Trophoblast cell (in vitro differentiated cells and primary cell): ENCODE data around the gene TGFBR1.
"Not testable (repeated sequence)": the region's sequence is repeated elsewhere in the genome, so short reads cannot be mapped to it uniquely, and the experiment has no call there.

Experiments used
- DNase-seq, 2 donors: peaks; one replicate each; pipeline ENCODE4 v3.0.0-alpha.2; 2016
- H2AFZ ChIP-seq: 2 replicates; pipeline ENCODE4 v1.6.1; 2013; ENCODE audit warnings: low read length, moderate library complexity, mild to moderate bottlenecking; ENCODE audit not compliant: insufficient read depth, poor library complexity
- H2AK5ac ChIP-seq: 2 replicates; pipeline ENCODE4 v1.6.1; 2013; ENCODE audit warnings: mild to moderate bottlenecking, low read length
- H2BK120ac ChIP-seq: 2 replicates; pipeline ENCODE4 v1.6.1; 2013; ENCODE audit warnings: low read length, mild to moderate bottlenecking, moderate library complexity; ENCODE audit not compliant: insufficient read depth, poor library complexity
- H2BK12ac ChIP-seq: 2 replicates; pipeline ENCODE4 v1.6.1; 2013; ENCODE audit warnings: mild to moderate bottlenecking, low read length, moderate library complexity
- H2BK5ac ChIP-seq: 2 replicates; pipeline ENCODE4 v1.6.1; 2013; ENCODE audit warnings: low read length, low read depth, moderate library complexity, mild to moderate bottlenecking; ENCODE audit not compliant: poor library complexity
- H3K14ac ChIP-seq: 2 replicates; pipeline ENCODE4 v1.6.1; 2013; ENCODE audit warnings: mild to moderate bottlenecking, low read length
- H3K18ac ChIP-seq: 2 replicates; pipeline ENCODE4 v1.6.1; 2013; ENCODE audit warnings: mild to moderate bottlenecking, low read length
- H3K23ac ChIP-seq: 2 replicates; pipeline ENCODE4 v1.6.1; 2013; ENCODE audit warnings: low read length
- H3K27ac ChIP-seq: 2 replicates; pipeline ENCODE4 v1.5.1; 2013; ENCODE audit warnings: low read depth, mild to moderate bottlenecking, inconsistent platforms, low read length, moderate library complexity
- H3K27me3 ChIP-seq: 2 replicates; pipeline ENCODE4 v1.6.1; 2013; ENCODE audit warnings: inconsistent platforms, mild to moderate bottlenecking, low read length, moderate library complexity; ENCODE audit not compliant: insufficient read depth
- H3K36me3 ChIP-seq, 2 experiments: 1 replicate in 1 of 2; 2 replicates in 1 of 2; pipeline ENCODE4 v1.6.1; 2013; ENCODE audit warnings: low read length in 2 of 2, mild to moderate bottlenecking in 2 of 2, moderate library complexity in 1 of 2; ENCODE audit not compliant: insufficient read depth in 2 of 2, control insufficient read depth in 1 of 2
- H3K4ac ChIP-seq: 2 replicates; pipeline ENCODE4 v1.6.1; 2013; ENCODE audit warnings: low read depth, mild to moderate bottlenecking, low read length, moderate library complexity
- H3K4me1 ChIP-seq, 2 experiments: 1 replicate in 1 of 2; 2 replicates in 1 of 2; pipeline ENCODE4 v1.6.1; 2013; ENCODE audit warnings: low read length in 2 of 2, mild to moderate bottlenecking in 2 of 2, moderate library complexity in 1 of 2; ENCODE audit not compliant: insufficient read depth in 2 of 2, control insufficient read depth in 1 of 2
- H3K4me2 ChIP-seq: 2 replicates; pipeline ENCODE4 v1.6.1; 2013; ENCODE audit warnings: inconsistent platforms, mild to moderate bottlenecking, low read length, moderate library complexity
- H3K4me3 ChIP-seq: 2 replicates; pipeline ENCODE4 v1.5.1; 2013; ENCODE audit warnings: mild to moderate bottlenecking, low read depth, low read length, inconsistent platforms
- H3K79me1 ChIP-seq: one replicate; pipeline ENCODE4 v1.6.1; 2013; ENCODE audit warnings: low read length
- H3K79me2 ChIP-seq: 2 replicates; pipeline ENCODE4 v1.6.1; 2013; ENCODE audit warnings: low read length, mild to moderate bottlenecking; ENCODE audit not compliant: control insufficient read depth, insufficient read depth, poor library complexity
- H3K9ac ChIP-seq: 2 replicates; pipeline ENCODE4 v1.6.1; 2013; ENCODE audit warnings: mild to moderate bottlenecking, low read length
- H3K9me3 ChIP-seq: 2 replicates; pipeline ENCODE4 v1.6.1; 2013; ENCODE audit warnings: low read depth, mild to moderate bottlenecking, control low read depth, inconsistent platforms, low read length; ENCODE audit not compliant: insufficient read depth
- H4K12ac ChIP-seq: 2 replicates; pipeline ENCODE4 v1.6.1; 2013; ENCODE audit warnings: low read depth, mild to moderate bottlenecking, low read length, moderate library complexity
- H4K8ac ChIP-seq: 2 replicates; pipeline ENCODE4 v1.6.1; 2013; ENCODE audit warnings: low read depth, mild to moderate bottlenecking, low read length, moderate library complexity
- H4K91ac ChIP-seq: one replicate; pipeline ENCODE4 v1.6.1; 2013; ENCODE audit warnings: low read depth, mild to moderate bottlenecking, low read length, moderate library complexity
- WGBS: extraction: QIAGEN DNeasy Blood & Tissue Kit; methylation state at CpG from one replicate; pipeline ENCODE4 v1.1.7; 2013; ENCODE audit warnings: missing lambda C conversion rate; ENCODE audit not compliant: insufficient read length, insufficient coverage; ENCODE audit errors: extremely low coverage; 5-methylcytosine and 5-hydroxymethylcytosine counted together

TGFBR1 gene

DNA sequence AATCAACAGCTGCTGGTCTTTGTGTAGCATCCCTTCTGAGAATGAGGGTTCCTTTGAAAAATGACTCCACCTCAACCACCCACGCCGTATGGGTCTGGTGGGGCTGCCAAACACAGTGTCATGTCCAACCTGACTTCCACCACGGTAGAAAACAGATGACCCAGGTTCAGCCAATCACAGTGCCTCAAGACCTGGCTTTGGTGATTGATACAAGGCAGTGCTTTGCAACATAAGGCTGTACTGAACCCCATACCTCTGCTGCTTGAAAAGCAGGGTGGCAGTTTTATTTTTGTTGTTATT is 11.5 kb upstream of the TGFBR1 start:
- H2AK5ac ChIP-seq = no peak overlapping the region

DNA sequence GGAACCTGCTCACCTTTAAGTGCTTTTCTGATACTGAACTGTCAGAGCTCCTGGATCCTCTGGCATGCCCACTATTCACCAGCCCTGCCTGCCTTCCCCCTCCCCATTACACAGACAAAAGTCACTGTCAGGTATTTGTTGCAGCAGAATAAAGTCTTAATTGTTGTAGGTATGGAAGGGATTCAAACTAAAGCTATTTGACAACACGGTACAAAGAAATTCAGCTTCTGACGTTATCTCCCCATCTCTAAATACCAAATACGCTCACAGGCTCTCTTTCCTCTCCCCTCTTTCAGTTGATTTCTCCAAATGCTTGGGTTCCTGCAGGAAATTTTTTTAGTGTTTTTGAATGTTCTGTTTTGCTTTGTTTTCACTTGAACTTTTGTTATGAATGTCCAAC is 9.3 kb upstream of the TGFBR1 start:
- no peak overlapping the region for H4K8ac ChIP-seq
- no peak overlapping the region for H2AFZ ChIP-seq
- H4K91ac ChIP-seq = no peak overlapping the region
- DNase-seq = peak in 1 of 2 donors; percentile 58
- no peak overlapping the region for H4K12ac ChIP-seq
- WGBS = no CpG with 5 or more reads among the region's 3 CpGs
- no peak overlapping the region for H2BK12ac ChIP-seq
- no peak overlapping the region for H3K4ac ChIP-seq
- no peak overlapping the region for H3K4me3 ChIP-seq
- H3K79me1 ChIP-seq = no peaks in the 10 kb centered on the region
- H3K4me2 ChIP-seq = peak overlapping the region; percentile 6
- H3K4me1 ChIP-seq = peaks cover 3 to 4% of the 10 kb centered on the region in 2 experiments
- no peak overlapping the region for H2BK5ac ChIP-seq
- H3K27ac ChIP-seq = no peak overlapping the region
- no peaks in the 10 kb centered on the region for H3K9me3 ChIP-seq
- no peak overlapping the region for H3K18ac ChIP-seq
- no peak overlapping the region for H3K23ac ChIP-seq
- no peak overlapping the region for H2AK5ac ChIP-seq
- H3K9ac ChIP-seq = no peak overlapping the region
- no peaks in the 10 kb centered on the region for H3K36me3 ChIP-seq
- H3K14ac ChIP-seq = no peak overlapping the region
- no peaks in the 10 kb centered on the region for H3K79me2 ChIP-seq
- no peak overlapping the region for H2BK120ac ChIP-seq
- no peaks in the 10 kb centered on the region for H3K27me3 ChIP-seq

More for the DNA sequence above, 11.5 kb upstream of the TGFBR1 start:
- no peak overlapping the region for H3K9ac ChIP-seq
- H3K36me3 ChIP-seq = no peaks in the 10 kb centered on the region
- no peak overlapping the region for H3K23ac ChIP-seq
- H3K9me3 ChIP-seq = peaks cover 3% of the 10 kb centered on the region
- no peak overlapping the region for H3K4me3 ChIP-seq
- no peak overlapping the region for H2AFZ ChIP-seq
- H3K79me2 ChIP-seq = no peaks in the 10 kb centered on the region
- no peak overlapping the region for H2BK120ac ChIP-seq
- no peak overlapping the region for H4K91ac ChIP-seq
- H3K18ac ChIP-seq = no peak overlapping the region
- no peak overlapping the region for H3K4ac ChIP-seq
- WGBS = no CpG with 5 or more reads among the region's 3 CpGs
- no peak overlapping the region for H3K4me2 ChIP-seq
- no peak for DNase-seq
- H3K14ac ChIP-seq = no peak overlapping the region
- H2BK12ac ChIP-seq = no peak overlapping the region
- H4K8ac ChIP-seq = no peak overlapping the region
- H3K27ac ChIP-seq = no peak overlapping the region
- no peaks in the 10 kb centered on the region for H3K27me3 ChIP-seq
- H4K12ac ChIP-seq = no peak overlapping the region
- H3K4me1 ChIP-seq = peaks cover 3 to 4% of the 10 kb centered on the region in 2 experiments
- H3K79me1 ChIP-seq = no peaks in the 10 kb centered on the region
- H2BK5ac ChIP-seq = no peak overlapping the region

DNA sequence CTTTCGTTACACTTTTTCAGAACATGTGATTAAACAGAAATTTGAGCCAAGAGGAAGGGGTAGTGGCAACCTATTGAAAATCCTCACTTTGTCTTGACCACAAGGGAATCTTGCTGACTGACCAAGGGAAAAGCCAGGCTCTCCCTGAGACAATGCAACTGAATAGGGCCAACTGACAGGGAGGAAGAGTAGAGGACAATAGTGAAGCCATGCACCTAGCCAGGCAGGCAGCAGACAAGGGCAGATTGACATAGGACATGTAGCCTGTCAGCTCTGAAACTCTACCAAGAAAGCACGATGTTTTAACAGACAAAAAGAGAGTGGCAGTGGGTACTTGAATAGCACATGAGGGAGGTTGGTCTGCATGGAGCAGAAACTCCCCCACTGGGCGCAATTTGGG is 8.5 kb upstream of the TGFBR1 start:
- Histone ChIP-seq H3K23ac (no peak overlapping the region), H3K4me2 (no peak overlapping the region), H2BK120ac (no peak overlapping the region), H4K12ac (no peak overlapping the region), H3K79me2 (no peaks in the 10 kb centered on the region), H3K4me3 (no peak overlapping the region), H2AFZ (no peak overlapping the region), H3K18ac (no peak overlapping the region), H3K36me3 (no peaks in the 10 kb centered on the region), H3K79me1 (no peaks in the 10 kb centered on the region), H3K27ac (no peak overlapping the region), H3K9ac (no peak overlapping the region), H3K4ac (no peak overlapping the region), H2BK5ac (no peak overlapping the region), H3K4me1 (peaks cover 3 to 4% of the 10 kb centered on the region in 2 experiments), H4K91ac (no peak overlapping the region), H3K14ac (no peak overlapping the region), H4K8ac (no peak overlapping the region), H3K27me3 (no peaks in the 10 kb centered on the region), H3K9me3 (no peaks in the 10 kb centered on the region), H2BK12ac (no peak overlapping the region), H2AK5ac (no peak overlapping the region)
- no CpG with 5 or more reads among the region's 3 CpGs for WGBS
- no peak for DNase-seq

DNA sequence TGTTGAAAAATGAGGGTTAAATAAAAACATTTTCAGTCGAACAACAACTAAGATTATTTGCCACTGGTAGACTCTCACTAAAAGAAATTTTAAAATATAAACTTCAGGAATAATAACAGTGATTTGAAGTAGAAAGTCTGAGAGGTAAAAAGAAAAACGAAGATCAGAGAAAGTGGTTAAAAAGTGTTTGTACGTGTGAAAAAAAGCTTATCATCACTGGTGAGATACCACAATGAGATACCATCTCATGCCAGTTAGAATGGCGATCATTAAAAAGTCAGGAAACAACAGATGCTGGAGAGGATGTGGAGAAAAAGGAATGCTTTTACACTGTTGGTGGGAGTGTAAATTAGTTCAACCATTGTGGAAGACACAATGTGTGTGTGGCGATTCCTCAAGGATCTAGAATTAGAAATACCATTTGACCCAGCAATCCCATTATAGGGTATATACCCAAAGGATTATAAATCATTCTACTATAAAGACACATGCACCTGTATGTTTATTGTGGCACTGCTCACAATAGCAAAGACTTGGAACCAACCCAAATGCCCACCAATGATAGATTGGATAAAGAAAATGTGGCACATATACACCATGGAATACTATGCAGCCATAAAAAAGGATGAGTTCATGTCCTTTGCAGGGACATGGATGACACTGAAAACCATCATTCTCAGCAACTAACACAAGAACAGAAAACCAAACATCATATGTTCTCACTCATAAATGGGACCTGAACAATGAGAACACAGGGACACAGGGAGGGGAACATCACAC is 4.9 kb upstream of the TGFBR1 start:
- not testable (repeated sequence) for H4K12ac ChIP-seq, H3K9me3 ChIP-seq, H2BK120ac ChIP-seq, H3K79me2 ChIP-seq, H2AK5ac ChIP-seq, H3K4me3 ChIP-seq, H3K27ac ChIP-seq, H3K9ac ChIP-seq, H3K79me1 ChIP-seq, H4K91ac ChIP-seq, H3K27me3 ChIP-seq, H2BK5ac ChIP-seq, H3K36me3 ChIP-seq, H3K18ac ChIP-seq, H2BK12ac ChIP-seq, H3K14ac ChIP-seq, H2AFZ ChIP-seq, H3K23ac ChIP-seq, H3K4me2 ChIP-seq, DNase-seq, H4K8ac ChIP-seq, H3K4ac ChIP-seq, H3K4me1 ChIP-seq
- 100% methylated on average over 2 of the region's 5 CpGs for WGBS
